T-helper 1 cell treated with Interleukin-12 subunit alpha and Interleukin-12 subunit beta and Interleukin-4 antibody, amounts not matched to agents 30 μg/mL and 1 μg/mL, for 36 hours (primary cell): Measurements from ENCODE around the gene CDK14.

Experiments used
- H3K27ac Mint-ChIP-seq: one replicate; pipeline ENCODE4 v1.8.0; 2021; ENCODE audit warnings: mild to moderate bottlenecking, mixed read lengths
- H3K27me3 Mint-ChIP-seq: one replicate; pipeline ENCODE4 v1.8.0; 2021; ENCODE audit warnings: low read depth, mixed read lengths
- H3K36me3 Mint-ChIP-seq: one replicate; pipeline ENCODE4 v1.8.0; 2021; ENCODE audit warnings: low read depth, mixed read lengths
- H3K4me1 Mint-ChIP-seq: one replicate; pipeline ENCODE4 v1.8.0; 2021; ENCODE audit warnings: low read depth, mixed read lengths
- H3K4me3 Mint-ChIP-seq: one replicate; pipeline ENCODE4 v1.8.0; 2021; ENCODE audit warnings: mild to moderate bottlenecking, moderate library complexity, mixed read lengths
- H3K9me3 Mint-ChIP-seq: one replicate; pipeline ENCODE4 v1.8.0; 2021; ENCODE audit warnings: mixed read lengths

The CDK14 gene

DNA sequence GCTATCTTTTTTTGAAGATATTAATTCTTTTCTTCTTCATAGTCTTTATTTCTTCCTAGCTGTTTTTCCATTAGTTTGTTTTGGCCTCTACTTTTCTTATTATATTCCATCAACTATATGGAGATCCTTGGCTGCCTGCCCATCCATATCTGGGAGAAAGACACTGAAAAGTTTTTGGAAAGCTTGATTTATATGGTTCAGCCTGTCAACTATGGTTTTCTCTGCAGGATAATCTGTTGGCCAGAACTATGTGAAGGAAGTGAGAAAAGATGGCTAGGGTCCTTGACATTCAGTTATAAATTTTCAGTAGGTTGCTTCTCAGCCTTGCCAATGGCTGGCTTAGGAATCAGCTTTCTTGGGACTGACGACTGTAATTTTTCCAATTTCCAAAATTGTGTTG, 10.0 kb upstream of the CDK14 start:
- H3K27me3 Mint-ChIP-seq: no peaks in the 10 kb centered on the region
- no peaks in the 10 kb centered on the region for H3K36me3 Mint-ChIP-seq
- H3K27ac Mint-ChIP-seq: no peak overlapping the region
- H3K4me1 Mint-ChIP-seq: no peaks in the 10 kb centered on the region
- no peak overlapping the region for H3K4me3 Mint-ChIP-seq
- no peaks in the 10 kb centered on the region for H3K9me3 Mint-ChIP-seq

DNA sequence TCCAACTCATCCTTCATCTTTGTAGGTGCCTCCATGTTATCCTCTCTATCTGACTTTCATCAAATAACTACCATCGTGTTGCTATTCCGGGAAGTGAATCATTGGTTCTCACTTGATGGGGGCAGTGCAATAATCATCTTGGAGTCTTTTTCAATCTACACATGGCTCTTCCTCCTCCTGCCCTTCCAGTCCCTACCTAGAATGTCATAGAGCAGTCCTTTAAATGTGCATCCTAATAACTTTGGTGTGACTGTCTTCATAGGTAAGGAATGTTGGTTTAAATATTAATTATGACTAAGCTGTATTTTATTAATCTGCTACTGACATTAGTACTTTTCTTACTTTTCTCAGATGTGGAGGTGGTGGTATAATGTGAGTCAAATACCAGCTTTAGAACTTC, 8.4 kb upstream of the CDK14 start:
- Mint-ChIP-seq H3K27ac (no peak overlapping the region), H3K9me3 (no peaks in the 10 kb centered on the region), H3K27me3 (no peaks in the 10 kb centered on the region), H3K4me1 (no peaks in the 10 kb centered on the region), H3K36me3 (no peaks in the 10 kb centered on the region), H3K4me3 (no peak overlapping the region)

DNA sequence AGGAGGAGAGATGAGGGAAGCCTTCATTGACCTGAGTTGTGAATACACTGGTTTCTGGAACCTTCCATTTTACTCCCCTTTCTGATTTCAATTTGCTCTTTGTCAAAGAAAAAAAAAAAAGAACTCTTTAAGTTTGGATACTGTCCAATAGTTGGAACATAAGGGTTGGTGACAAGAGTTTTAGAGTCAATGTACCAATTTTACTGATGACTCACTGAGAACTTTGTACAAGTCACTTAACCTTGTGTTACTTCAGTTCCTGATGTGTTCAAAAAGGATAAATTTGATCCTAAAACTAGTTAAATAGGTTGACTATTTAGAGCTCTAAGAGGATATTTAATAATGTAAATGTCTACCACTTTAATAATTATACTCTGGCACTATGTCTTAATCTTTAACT, 4.1 kb upstream of the CDK14 start:
- peaks cover 6% of the 10 kb centered on the region for H3K4me1 Mint-ChIP-seq
- no peak overlapping the region for H3K4me3 Mint-ChIP-seq
- H3K9me3 Mint-ChIP-seq: no peaks in the 10 kb centered on the region
- no peak overlapping the region for H3K27ac Mint-ChIP-seq
- H3K36me3 Mint-ChIP-seq: no peaks in the 10 kb centered on the region
- peaks cover 31% of the 10 kb centered on the region for H3K27me3 Mint-ChIP-seq

DNA sequence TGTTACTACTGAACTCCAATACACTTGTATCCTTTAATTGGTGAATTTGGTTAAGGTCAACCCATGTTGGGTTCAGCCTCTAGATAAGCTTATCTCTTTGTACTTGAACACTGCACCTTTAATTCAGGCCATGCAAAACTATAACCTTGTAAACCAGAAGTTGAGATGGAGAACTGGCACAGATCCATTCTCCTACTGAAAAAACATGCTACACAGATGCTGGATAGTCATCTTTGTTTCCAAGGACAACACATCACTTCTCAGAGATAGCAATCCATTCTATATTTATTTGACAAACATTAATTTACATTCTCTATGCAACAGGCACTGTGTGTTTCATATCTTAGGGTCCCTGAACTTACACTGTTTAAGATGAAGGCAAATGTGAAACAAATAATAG, 2.9 kb upstream of the CDK14 start:
- H3K27ac Mint-ChIP-seq: no peak overlapping the region
- H3K9me3 Mint-ChIP-seq: no peaks in the 10 kb centered on the region
- H3K4me3 Mint-ChIP-seq: no peak overlapping the region
- H3K36me3 Mint-ChIP-seq: no peaks in the 10 kb centered on the region
- H3K4me1 Mint-ChIP-seq: peaks cover 10% of the 10 kb centered on the region
- peaks cover 40% of the 10 kb centered on the region for H3K27me3 Mint-ChIP-seq

- no peaks in the 10 kb centered on the region for H3K9me3 Mint-ChIP-seq
- peaks cover 44% of the 10 kb centered on the region for H3K27me3 Mint-ChIP-seq
- H3K4me3 Mint-ChIP-seq: peak overlapping the region; percentile 21
- no peak overlapping the region for H3K27ac Mint-ChIP-seq
- peaks cover 10% of the 10 kb centered on the region for H3K4me1 Mint-ChIP-seq
- H3K36me3 Mint-ChIP-seq: no peaks in the 10 kb centered on the region
Measured at GRCh38 chr7:90594751-90595317, 1.3 kb upstream of the CDK14 start.

DNA sequence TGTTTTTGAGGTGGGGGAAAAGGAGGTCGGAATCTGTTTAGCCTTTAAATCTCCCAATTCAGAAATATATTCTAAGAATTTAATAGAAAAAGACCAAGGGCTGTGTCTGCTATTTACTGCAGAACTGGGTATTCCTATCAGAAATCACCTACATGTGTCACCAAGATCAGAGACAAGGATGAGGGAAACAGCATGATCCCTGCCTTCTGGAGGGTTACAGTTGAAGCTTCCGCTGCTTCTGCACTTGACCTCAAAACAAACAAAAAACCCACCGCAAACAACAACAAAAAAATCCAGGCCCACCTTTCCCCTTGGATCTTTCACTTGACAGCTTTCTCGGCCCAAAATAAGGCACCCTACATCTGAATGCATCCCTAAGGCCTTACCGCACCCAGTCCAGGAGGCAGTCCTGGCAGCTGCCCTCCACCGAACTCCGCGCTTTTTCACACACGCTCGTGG, 750 bp upstream of the CDK14 start:
- Mint-ChIP-seq H3K36me3 (no peaks in the 10 kb centered on the region), H3K4me1 (peaks cover 10% of the 10 kb centered on the region), H3K9me3 (no peaks in the 10 kb centered on the region), H3K27ac (no peak overlapping the region), H3K4me3 (peak overlapping the region; percentile 41), H3K27me3 (peaks cover 48% of the 10 kb centered on the region)

GRCh38 chr7:90596671-90597562, 796 bp downstream of the CDK14 start:
- peak overlapping the region; percentile 76 for H3K4me3 Mint-ChIP-seq
- H3K4me1 Mint-ChIP-seq: peaks cover 10% of the 10 kb centered on the region
- no peaks in the 10 kb centered on the region for H3K9me3 Mint-ChIP-seq
- no peaks in the 10 kb centered on the region for H3K36me3 Mint-ChIP-seq
- H3K27me3 Mint-ChIP-seq: peaks cover 56% of the 10 kb centered on the region
- no peak overlapping the region for H3K27ac Mint-ChIP-seq

- no peak overlapping the region for H3K27ac Mint-ChIP-seq
Measured at GRCh38 chr7:90597563-90598253, 1.6 kb downstream of the CDK14 start.

GRCh38 chr7:90599038-90599437, 2.9 kb downstream of the CDK14 start:
- Mint-ChIP-seq H3K9me3 (no peaks in the 10 kb centered on the region), H3K36me3 (no peaks in the 10 kb centered on the region), H3K4me1 (peaks cover 10% of the 10 kb centered on the region), H3K27me3 (peaks cover 46% of the 10 kb centered on the region), H3K4me3 (no peak overlapping the region), H3K27ac (no peak overlapping the region)

More at GRCh38 chr7:90597563-90598253, 1.6 kb downstream of the CDK14 start:
- no peaks in the 10 kb centered on the region for H3K9me3 Mint-ChIP-seq
- no peaks in the 10 kb centered on the region for H3K36me3 Mint-ChIP-seq
- H3K4me3 Mint-ChIP-seq: no peak overlapping the region
- H3K27me3 Mint-ChIP-seq: peaks cover 56% of the 10 kb centered on the region
- H3K4me1 Mint-ChIP-seq: peaks cover 10% of the 10 kb centered on the region

GRCh38 chr7:90599892-90600555, 3.9 kb downstream of the CDK14 start:
- Mint-ChIP-seq H3K36me3 (no peaks in the 10 kb centered on the region), H3K27ac (no peak overlapping the region), H3K4me1 (peaks cover 7% of the 10 kb centered on the region), H3K9me3 (no peaks in the 10 kb centered on the region), H3K27me3 (peaks cover 37% of the 10 kb centered on the region), H3K4me3 (no peak overlapping the region)

GRCh38 chr7:90602303-90602702, 6.2 kb downstream of the CDK14 start:
- peaks cover 2% of the 10 kb centered on the region for H3K4me1 Mint-ChIP-seq

GRCh38 chr7:90603346-90603745, 7.2 kb downstream of the CDK14 start:
- no peak overlapping the region for H3K27ac Mint-ChIP-seq
- no peaks in the 10 kb centered on the region for H3K9me3 Mint-ChIP-seq
- H3K4me1 Mint-ChIP-seq: no peaks in the 10 kb centered on the region
- no peak overlapping the region for H3K4me3 Mint-ChIP-seq
- peaks cover 16% of the 10 kb centered on the region for H3K27me3 Mint-ChIP-seq
- H3K36me3 Mint-ChIP-seq: no peaks in the 10 kb centered on the region

More at GRCh38 chr7:90602303-90602702, 6.2 kb downstream of the CDK14 start:
- Mint-ChIP-seq H3K9me3 (no peaks in the 10 kb centered on the region), H3K27me3 (peaks cover 23% of the 10 kb centered on the region), H3K4me3 (no peak overlapping the region), H3K36me3 (no peaks in the 10 kb centered on the region), H3K27ac (no peak overlapping the region)

DNA sequence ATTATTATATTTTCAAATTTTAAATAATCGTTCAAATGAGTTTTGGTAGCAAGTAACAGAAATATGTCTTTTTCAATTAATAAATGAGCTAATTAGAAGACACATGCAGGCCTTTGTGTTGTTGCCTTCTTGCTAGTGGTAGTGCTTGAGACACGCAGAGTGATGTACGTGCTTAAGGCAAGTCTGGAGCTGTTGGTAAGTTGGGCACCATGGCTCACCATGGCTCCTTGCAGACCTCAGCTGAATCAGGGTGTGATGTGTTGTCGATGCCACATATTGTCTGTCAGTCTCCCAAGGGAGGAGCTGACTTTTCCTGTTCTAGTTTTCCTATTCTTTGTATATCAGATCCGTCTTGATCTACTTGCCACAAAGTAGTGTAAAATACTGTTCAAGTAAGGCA, 8.3 kb downstream of the CDK14 start:
- no peaks in the 10 kb centered on the region for H3K4me1 Mint-ChIP-seq
- no peaks in the 10 kb centered on the region for H3K9me3 Mint-ChIP-seq
- no peak overlapping the region for H3K4me3 Mint-ChIP-seq
- H3K36me3 Mint-ChIP-seq: no peaks in the 10 kb centered on the region
- H3K27me3 Mint-ChIP-seq: peaks cover 15% of the 10 kb centered on the region
- H3K27ac Mint-ChIP-seq: no peak overlapping the region

GRCh38 chr7:90605055-90605454, 8.9 kb downstream of the CDK14 start:
- Mint-ChIP-seq H3K9me3 (no peaks in the 10 kb centered on the region), H3K36me3 (no peaks in the 10 kb centered on the region), H3K27me3 (peaks cover 11% of the 10 kb centered on the region), H3K4me3 (no peak overlapping the region), H3K4me1 (no peaks in the 10 kb centered on the region), H3K27ac (no peak overlapping the region)
